Ishikawa (cell line): Measurements from ENCODE around the gene ONECUT1.

Source experiments
- CEBPB ChIP-seq: IDR thresholded peaks from 2 replicates; pipeline ENCODE4 v1.6.1; 2012
- CREB1 ChIP-seq: IDR thresholded peaks from 2 replicates; pipeline ENCODE4 v1.6.1; 2012; ENCODE audit warnings: low read depth
- EGR1 ChIP-seq: IDR thresholded peaks from 2 replicates; pipeline ENCODE4 v1.6.1; 2012
- EP300 ChIP-seq: IDR thresholded peaks from 2 replicates; pipeline ENCODE4 v1.6.1; 2012; ENCODE audit warnings: borderline replicate concordance
- FOXM1 ChIP-seq: IDR thresholded peaks from 2 replicates; pipeline ENCODE4 v1.6.1; 2012; ENCODE audit warnings: low read depth, borderline replicate concordance
- MAX ChIP-seq: IDR thresholded peaks from 2 replicates; pipeline ENCODE4 v1.6.1; 2012
- NFIC ChIP-seq: IDR thresholded peaks from 2 replicates; pipeline ENCODE4 v1.6.1; 2012
- RAD21 ChIP-seq: IDR thresholded peaks from 2 replicates; pipeline ENCODE4 v1.6.1; 2012; ENCODE audit warnings: low read depth
- REST ChIP-seq: IDR thresholded peaks from 2 replicates; pipeline ENCODE4 v1.6.1; 2012; ENCODE audit warnings: low read depth, mild to moderate bottlenecking
- TAF1 ChIP-seq: IDR thresholded peaks from 2 replicates; pipeline ENCODE4 v1.6.1; 2012; ENCODE audit warnings: low read depth, mild to moderate bottlenecking
- TCF12 ChIP-seq: IDR thresholded peaks from 2 replicates; pipeline ENCODE4 v1.6.1; 2012; ENCODE audit warnings: low read depth
- TEAD4 ChIP-seq: IDR thresholded peaks from 2 replicates; pipeline ENCODE4 v1.6.1; 2012
- USF1 ChIP-seq: IDR thresholded peaks from 2 replicates; pipeline ENCODE4 v1.6.1; 2012
- YY1 ChIP-seq: IDR thresholded peaks from 2 replicates; pipeline ENCODE4 v1.6.1; 2012; ENCODE audit warnings: low read depth
- ZBTB7A ChIP-seq: IDR thresholded peaks from 2 replicates; pipeline ENCODE4 v1.6.1; 2012; ENCODE audit warnings: low read depth

The ONECUT1 gene

GRCh38 chr15:52790169-52790708 lies at the start of gene ONECUT1:
Gene ONECUT1 (minus strand): TSS chr15:52790336. CDS start chr15:52789884, 452 bp downstream.
- peak; percentile 37; the same call in 1 of the 2 replicates for TF ChIP-seq EGR1
- peak; percentile 85 for TF ChIP-seq MAX
- no peak for TF ChIP-seq TEAD4
- no peak for TF ChIP-seq REST
- TF ChIP-seq ZBTB7A: no peak
- TF ChIP-seq USF1: no peak
- no peak for TF ChIP-seq CREB1
- TF ChIP-seq FOXM1: no peak
- TF ChIP-seq TCF12: no peak
- no peak for TF ChIP-seq YY1
- no peak for TF ChIP-seq CEBPB
- TF ChIP-seq RAD21: no peak
- no peak for TF ChIP-seq NFIC

GRCh38 chr15:52834379-52834778 lies 44.2 kb upstream of the ONECUT1 start:
- TF ChIP-seq FOXM1 (no peak), EP300 (no peak), MAX (no peak), REST (no peak), NFIC (no peak), USF1 (no peak), EGR1 (no peak), ZBTB7A (no peak), RAD21 (no peak), CEBPB (no peak)

- no peak for TF ChIP-seq TCF12
- TF ChIP-seq TAF1: no peak
- no peak for TF ChIP-seq TEAD4
- no peak for TF ChIP-seq REST
- TF ChIP-seq NFIC: no peak
- no peak for TF ChIP-seq ZBTB7A
- TF ChIP-seq FOXM1: no peak
- TF ChIP-seq USF1: no peak
- TF ChIP-seq YY1: no peak
- no peak for TF ChIP-seq MAX
- no peak for TF ChIP-seq CEBPB
- no peak for TF ChIP-seq EGR1
- TF ChIP-seq CREB1: no peak
- TF ChIP-seq RAD21: no peak
- TF ChIP-seq EP300: no peak
Measured at GRCh38 chr15:52822475-52822874, 32.3 kb upstream of the ONECUT1 start.

GRCh38 chr15:52819253-52819652 lies 29.1 kb upstream of the ONECUT1 start:
- TF ChIP-seq USF1: no peak
- no peak for TF ChIP-seq MAX
- no peak for TF ChIP-seq FOXM1
- TF ChIP-seq NFIC: no peak
- TF ChIP-seq CREB1: no peak
- no peak for TF ChIP-seq REST
- no peak for TF ChIP-seq CEBPB
- TF ChIP-seq RAD21: no peak
- TF ChIP-seq ZBTB7A: no peak
- no peak for TF ChIP-seq TCF12
- TF ChIP-seq EP300: no peak
- TF ChIP-seq YY1: no peak
- no peak for TF ChIP-seq TAF1
